IPS-18a (cell line): ENCODE results near the gene KCNN2.

Experiments
- H3K27ac ChIP-seq: one replicate; pipeline ENCODE4 v1.5.1; 2013; ENCODE audit warnings: low read length
- H3K27me3 ChIP-seq: one replicate; pipeline ENCODE4 v1.6.1; 2013; ENCODE audit warnings: mild to moderate bottlenecking, low read length; ENCODE audit not compliant: control insufficient read depth, insufficient read depth
- H3K36me3 ChIP-seq: one replicate; pipeline ENCODE4 v1.6.1; 2013; ENCODE audit warnings: low read depth, low read length; ENCODE audit not compliant: control insufficient read depth
- H3K4me1 ChIP-seq: one replicate; pipeline ENCODE4 v1.6.1; 2013; ENCODE audit warnings: low read depth, low read length; ENCODE audit not compliant: control insufficient read depth
- H3K4me3 ChIP-seq: one replicate; pipeline ENCODE4 v1.5.1; 2013; ENCODE audit warnings: low read length
- H3K9ac ChIP-seq: one replicate; pipeline ENCODE4 v1.6.1; 2013; ENCODE audit warnings: mild to moderate bottlenecking, low read length, moderate library complexity
- H3K9me3 ChIP-seq: one replicate; pipeline ENCODE4 v1.6.1; 2013; ENCODE audit warnings: low read depth, low read length; ENCODE audit not compliant: control insufficient read depth

Gene KCNN2

DNA sequence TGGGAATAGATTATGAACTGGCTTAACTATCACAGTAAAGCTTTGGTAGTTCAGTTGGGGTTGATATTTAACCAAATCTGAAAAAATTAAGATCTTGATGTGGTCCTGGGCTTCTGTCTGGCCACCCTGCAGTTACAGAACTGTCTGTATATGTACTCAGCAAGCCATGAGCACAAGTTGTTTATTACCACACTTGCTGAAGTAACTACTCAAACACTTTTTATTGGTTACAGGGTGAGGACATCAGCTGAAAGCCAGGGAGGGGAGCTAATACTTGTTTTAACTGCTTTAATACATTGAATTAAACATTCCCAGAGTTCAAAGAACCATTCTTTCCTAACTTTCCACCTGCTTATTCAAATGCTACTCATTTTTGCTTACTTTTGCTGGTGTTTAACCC lies 29.4 kb upstream of the KCNN2 start:
- Histone ChIP-seq H3K27me3 (no peaks in the 10 kb centered on the region), H3K4me1 (no peaks in the 10 kb centered on the region), H3K27ac (no peak overlapping the region), H3K9me3 (no peaks in the 10 kb centered on the region), H3K4me3 (no peak overlapping the region), H3K9ac (no peak overlapping the region), H3K36me3 (no peaks in the 10 kb centered on the region)

DNA sequence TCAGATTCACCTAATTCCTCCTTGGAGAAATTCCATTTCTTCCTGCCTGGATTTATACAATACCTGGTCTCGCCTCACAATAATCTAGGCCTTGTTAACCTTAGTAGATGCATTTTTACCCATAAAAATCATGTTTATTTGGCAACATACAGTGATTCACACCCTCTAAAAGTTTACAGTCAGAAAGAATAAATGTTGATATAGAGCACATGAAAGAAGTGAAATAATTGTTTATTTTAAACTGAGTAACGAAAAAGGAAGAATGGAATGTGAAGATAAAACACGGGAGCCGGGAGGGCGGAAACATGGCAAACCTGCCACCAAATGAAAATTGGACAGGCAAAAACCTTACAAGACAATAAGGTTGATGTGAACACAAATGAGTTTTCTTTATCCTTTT lies 28.9 kb upstream of the KCNN2 start:
- H3K4me3 ChIP-seq = no peak overlapping the region
- no peaks in the 10 kb centered on the region for H3K4me1 ChIP-seq
- H3K27ac ChIP-seq = no peak overlapping the region
- no peaks in the 10 kb centered on the region for H3K27me3 ChIP-seq
- no peaks in the 10 kb centered on the region for H3K9me3 ChIP-seq
- no peak overlapping the region for H3K9ac ChIP-seq
- no peaks in the 10 kb centered on the region for H3K36me3 ChIP-seq

DNA sequence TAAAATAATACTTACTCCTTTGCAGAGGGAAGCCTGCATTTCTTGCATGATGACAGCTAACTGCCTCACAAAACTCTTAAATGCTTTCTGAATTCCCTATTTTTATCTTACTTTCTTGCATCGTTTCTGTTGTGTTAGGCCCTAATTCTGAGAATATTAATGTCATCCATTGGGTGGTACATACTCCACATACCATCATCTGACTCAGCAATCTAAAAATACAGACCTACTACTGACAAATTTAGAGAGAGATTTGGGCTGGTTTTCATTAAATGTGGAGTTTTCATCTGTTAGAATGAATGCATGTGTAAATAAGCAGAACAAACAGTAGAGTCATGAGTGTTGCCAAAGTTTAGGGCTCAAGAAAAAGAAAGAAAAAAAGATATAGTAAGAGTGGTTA lies 26.5 kb upstream of the KCNN2 start:
- no peak overlapping the region for H3K4me3 ChIP-seq
- H3K27ac ChIP-seq = no peak overlapping the region
- no peaks in the 10 kb centered on the region for H3K9me3 ChIP-seq
- H3K36me3 ChIP-seq = no peaks in the 10 kb centered on the region
- no peaks in the 10 kb centered on the region for H3K4me1 ChIP-seq
- H3K9ac ChIP-seq = no peak overlapping the region
- no peaks in the 10 kb centered on the region for H3K27me3 ChIP-seq

DNA sequence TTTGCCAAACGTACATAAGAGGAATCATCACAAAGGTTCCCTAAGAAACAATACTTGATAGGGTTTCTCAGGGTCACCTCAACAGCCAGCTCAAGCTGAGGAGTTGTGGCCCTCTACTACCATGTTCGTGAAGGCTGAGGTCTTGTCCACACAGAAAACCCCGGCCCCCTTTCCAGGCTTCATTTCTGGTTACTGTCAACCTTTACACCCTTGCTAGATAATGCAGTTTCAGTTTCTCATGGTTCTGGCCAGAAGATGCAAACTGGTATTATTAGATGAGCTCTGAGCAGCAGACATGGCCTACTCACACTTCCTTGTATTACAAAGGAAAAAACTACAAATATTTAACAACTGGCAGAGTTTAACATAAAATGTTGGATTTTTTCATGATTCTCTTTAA lies 22.8 kb upstream of the KCNN2 start:
- H3K27ac ChIP-seq = no peak overlapping the region
- H3K4me1 ChIP-seq = no peaks in the 10 kb centered on the region
- no peak overlapping the region for H3K9ac ChIP-seq
- no peaks in the 10 kb centered on the region for H3K27me3 ChIP-seq
- no peaks in the 10 kb centered on the region for H3K36me3 ChIP-seq
- no peak overlapping the region for H3K4me3 ChIP-seq
- H3K9me3 ChIP-seq = no peaks in the 10 kb centered on the region

DNA sequence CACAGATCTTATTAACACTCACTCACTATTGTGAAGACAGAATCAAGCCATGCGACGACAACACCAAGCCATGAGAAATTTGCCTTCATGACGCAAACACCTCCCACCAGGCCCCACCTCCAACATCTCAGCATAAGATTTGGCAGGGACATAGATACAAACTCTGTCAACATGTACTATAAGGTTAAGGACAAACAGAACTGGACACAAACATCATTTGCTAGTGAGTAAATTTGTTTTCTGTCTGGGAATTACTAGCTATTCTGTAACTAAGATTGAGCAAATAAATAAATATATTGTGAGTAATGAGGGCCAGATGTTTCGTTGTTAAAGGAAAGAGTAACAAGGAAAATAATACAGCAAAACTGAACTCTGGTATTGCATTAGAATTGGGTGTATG lies 15.7 kb upstream of the KCNN2 start:
- H3K9me3 ChIP-seq = no peaks in the 10 kb centered on the region
- no peak overlapping the region for H3K4me3 ChIP-seq
- H3K36me3 ChIP-seq = no peaks in the 10 kb centered on the region
- H3K27me3 ChIP-seq = no peaks in the 10 kb centered on the region
- H3K27ac ChIP-seq = no peak overlapping the region
- H3K9ac ChIP-seq = no peak overlapping the region
- H3K4me1 ChIP-seq = no peaks in the 10 kb centered on the region

DNA sequence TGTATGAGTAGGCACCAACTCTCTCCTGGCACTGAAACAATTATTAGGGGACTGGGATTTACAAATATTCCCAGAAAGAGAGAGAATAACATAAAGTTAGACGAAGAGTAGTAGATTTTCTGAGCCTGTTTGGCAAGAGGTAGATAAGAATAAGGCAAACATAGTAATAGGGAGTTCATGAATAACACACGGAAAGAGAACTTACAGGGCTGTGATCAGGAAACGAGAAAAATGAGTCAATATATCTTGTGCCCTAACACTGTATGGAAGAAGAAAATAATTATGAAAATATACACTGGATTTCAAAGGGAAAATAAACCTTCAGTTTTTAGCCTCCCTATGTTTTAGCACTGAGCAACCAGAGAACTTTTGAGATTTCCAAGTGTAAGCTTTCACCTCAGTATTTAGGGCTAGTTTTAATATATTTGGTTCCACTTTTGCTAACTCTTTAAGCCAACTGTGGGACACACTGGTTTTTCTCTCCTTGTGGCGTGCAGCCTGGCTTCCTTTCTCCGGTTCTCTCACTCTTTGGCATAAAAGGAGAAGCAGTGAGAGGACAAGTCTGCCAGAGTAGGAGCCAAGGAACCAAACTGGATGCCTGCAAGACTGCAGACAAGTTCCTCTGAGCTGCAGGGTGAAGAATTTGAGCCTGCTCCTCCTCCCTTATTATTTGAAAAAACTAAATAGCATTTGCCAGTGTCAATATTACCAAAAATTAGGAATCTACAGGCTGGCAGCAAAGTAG lies 6.6 kb upstream of the KCNN2 start:
- H3K27me3 ChIP-seq = no peaks in the 10 kb centered on the region
- peaks cover 49% of the 10 kb centered on the region for H3K4me1 ChIP-seq
- H3K9me3 ChIP-seq = no peaks in the 10 kb centered on the region
- no peak overlapping the region for H3K4me3 ChIP-seq
- no peak overlapping the region for H3K9ac ChIP-seq
- H3K27ac ChIP-seq = no peak overlapping the region
- H3K36me3 ChIP-seq = no peaks in the 10 kb centered on the region

DNA sequence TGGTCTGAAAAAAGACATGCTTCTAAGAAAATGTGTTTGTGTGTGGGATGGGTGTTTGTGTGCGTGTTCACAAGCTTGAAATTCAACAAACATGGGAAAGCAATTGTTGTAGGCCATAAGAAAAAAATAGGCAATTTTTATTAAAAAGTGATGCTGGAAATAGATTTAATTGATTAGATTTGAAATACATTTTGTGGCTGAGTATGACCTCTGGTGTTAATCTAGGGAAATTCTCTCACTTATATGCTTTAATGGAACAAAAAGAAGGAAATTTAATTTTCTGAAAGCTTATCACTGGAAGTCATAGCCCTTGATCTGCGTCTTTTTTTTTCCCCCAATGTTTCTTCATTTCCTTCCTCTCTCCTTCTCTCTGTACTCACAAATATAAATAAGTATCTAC lies 3.5 kb upstream of the KCNN2 start:
- Histone ChIP-seq H3K27ac (no peak overlapping the region), H3K27me3 (peaks cover under 1% of the 10 kb centered on the region), H3K36me3 (no peaks in the 10 kb centered on the region), H3K4me1 (peaks cover 49% of the 10 kb centered on the region), H3K9ac (no peak overlapping the region), H3K4me3 (no peak overlapping the region), H3K9me3 (no peaks in the 10 kb centered on the region)

DNA sequence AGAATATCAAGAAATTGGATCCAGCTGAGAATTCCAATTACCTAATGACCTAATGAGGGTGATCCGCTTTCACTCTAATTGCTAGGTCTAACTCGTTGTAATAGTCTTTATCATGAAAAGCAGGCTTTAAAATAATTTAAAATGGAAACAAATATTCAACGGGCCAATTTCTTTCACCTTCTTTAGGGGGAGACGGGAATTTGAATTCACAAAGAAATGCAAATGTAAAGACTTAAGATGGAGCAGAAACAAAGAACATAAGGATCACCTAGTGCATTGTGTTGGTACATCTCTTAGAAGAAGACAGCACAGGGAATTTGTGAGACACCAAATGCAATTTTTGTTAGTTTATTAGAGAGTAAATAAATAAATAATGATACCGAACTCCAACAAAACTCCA lies 1.5 kb upstream of the KCNN2 start:
- Histone ChIP-seq H3K9me3 (no peaks in the 10 kb centered on the region), H3K4me1 (peaks cover 44% of the 10 kb centered on the region), H3K27ac (peak overlapping the region; percentile 36), H3K9ac (peak overlapping the region; percentile 79), H3K27me3 (peaks cover 14% of the 10 kb centered on the region), H3K4me3 (peak overlapping the region; percentile 79), H3K36me3 (peaks cover under 1% of the 10 kb centered on the region)

DNA sequence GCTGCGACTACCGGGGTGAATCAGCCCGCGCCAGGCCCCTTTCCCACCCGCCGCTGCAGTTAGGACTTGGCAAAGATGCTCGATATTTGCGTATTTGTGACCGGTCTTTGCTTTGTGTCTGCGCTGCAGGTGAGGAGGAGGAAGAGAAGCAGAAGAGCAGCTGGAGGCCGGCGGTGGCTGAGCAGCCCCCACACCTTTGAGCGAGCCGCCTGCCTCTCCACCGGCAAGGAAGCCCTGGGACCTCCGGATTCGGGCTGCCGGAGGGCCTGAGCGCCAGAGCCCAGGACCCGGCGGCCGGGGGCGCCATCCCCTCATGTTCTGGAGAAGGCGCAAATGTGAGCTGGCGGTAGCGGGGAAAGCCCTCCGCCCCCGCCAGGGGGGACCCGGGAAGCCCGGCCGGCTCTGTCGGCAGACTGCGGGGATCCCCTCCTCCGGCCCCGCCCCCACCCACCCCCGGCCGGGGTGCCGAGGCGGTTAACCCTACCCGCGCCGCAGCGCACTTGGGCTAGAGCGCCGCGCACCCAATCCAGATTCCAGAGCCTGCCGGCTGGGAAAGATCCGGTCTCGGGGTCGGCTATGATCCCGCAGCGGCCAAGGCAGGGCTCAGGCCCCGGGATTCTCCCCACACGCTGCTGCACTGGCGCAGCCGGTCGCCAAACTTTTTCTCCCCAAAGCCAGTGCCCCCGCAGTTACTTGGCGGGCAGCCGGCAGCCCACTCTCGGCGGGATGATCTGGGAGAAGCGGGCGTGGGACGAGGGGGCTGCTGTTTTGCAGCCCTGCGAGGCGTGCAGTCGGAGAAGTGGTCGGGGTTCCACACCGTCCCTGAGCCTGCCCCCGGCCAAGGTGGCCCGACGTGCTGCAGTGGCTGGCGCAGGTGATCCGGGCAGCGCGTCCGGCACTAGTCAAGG lies 800 bp upstream of the KCNN2 start:
- Histone ChIP-seq H3K4me1 (peaks cover 41% of the 10 kb centered on the region), H3K9ac (peak overlapping the region; percentile 79), H3K36me3 (peaks cover 6% of the 10 kb centered on the region), H3K9me3 (no peaks in the 10 kb centered on the region), H3K4me3 (peak overlapping the region; percentile 79), H3K27me3 (peaks cover 14% of the 10 kb centered on the region), H3K27ac (peak overlapping the region; percentile 36)

DNA sequence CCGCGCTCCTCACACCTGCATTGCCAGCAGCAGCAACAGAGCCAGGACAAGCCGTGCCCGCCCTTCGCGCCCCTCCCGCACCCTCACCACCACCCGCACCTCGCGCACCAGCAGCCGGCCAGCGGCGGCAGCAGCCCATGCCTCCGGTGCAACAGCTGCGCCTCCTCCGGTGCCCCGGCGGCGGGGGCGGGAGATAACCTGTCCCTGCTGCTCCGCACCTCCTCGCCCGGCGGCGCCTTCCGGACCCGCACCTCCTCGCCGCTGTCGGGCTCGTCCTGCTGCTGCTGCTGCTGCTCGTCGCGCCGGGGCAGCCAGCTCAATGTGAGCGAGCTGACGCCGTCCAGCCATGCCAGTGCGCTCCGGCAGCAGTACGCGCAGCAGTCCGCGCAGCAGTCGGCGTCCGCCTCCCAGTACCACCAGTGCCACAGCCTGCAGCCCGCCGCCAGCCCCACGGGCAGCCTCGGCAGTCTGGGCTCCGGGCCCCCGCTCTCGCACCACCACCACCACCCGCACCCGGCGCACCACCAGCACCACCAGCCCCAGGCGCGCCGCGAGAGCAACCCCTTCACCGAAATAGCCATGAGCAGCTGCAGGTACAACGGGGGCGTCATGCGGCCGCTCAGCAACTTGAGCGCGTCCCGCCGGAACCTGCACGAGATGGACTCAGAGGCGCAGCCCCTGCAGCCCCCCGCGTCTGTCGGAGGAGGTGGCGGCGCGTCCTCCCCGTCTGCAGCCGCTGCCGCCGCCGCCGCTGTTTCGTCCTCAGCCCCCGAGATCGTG lies 517 bp downstream of the KCNN2 start:
- H3K9me3 ChIP-seq = no peaks in the 10 kb centered on the region
- H3K4me1 ChIP-seq = peaks cover 32% of the 10 kb centered on the region
- H3K4me3 ChIP-seq = peak overlapping the region; percentile 79
- peak overlapping the region; percentile 79 for H3K9ac ChIP-seq
- no peak overlapping the region for H3K27ac ChIP-seq
- H3K27me3 ChIP-seq = peaks cover 14% of the 10 kb centered on the region
- peaks cover 13% of the 10 kb centered on the region for H3K36me3 ChIP-seq

DNA sequence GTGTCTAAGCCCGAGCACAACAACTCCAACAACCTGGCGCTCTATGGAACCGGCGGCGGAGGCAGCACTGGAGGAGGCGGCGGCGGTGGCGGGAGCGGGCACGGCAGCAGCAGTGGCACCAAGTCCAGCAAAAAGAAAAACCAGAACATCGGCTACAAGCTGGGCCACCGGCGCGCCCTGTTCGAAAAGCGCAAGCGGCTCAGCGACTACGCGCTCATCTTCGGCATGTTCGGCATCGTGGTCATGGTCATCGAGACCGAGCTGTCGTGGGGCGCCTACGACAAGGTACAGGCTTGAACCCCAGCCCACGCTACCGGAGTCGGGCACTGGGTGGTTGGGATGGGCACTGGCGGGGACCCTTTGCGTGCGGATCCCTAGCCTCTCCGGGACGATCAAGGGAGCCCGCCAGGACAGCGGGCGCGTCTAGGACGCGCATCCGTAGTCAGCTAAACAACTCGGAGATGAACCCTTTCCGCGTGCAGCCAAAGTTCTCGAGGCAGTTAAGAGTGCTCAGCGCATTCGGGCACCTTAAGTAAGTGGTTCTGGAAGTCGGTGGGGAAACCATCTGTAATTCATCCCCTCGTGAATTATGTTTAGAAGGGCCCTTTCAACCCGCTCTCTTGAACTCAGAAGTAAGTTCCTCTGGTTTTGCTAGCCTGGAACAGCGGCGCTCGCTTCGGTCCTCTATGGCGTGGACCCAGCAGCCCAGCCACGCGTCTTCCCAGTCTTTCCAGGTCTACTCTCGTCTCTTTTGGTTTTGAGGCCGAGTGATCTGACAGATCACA lies 1.3 kb downstream of the KCNN2 start:
- no peaks in the 10 kb centered on the region for H3K9me3 ChIP-seq
- peak overlapping the region; percentile 79 for H3K9ac ChIP-seq
- H3K36me3 ChIP-seq = peaks cover 21% of the 10 kb centered on the region
- peaks cover 30% of the 10 kb centered on the region for H3K4me1 ChIP-seq
- H3K27me3 ChIP-seq = peaks cover 14% of the 10 kb centered on the region
- peak overlapping the region; percentile 79 for H3K4me3 ChIP-seq
- H3K27ac ChIP-seq = no peak overlapping the region
